Endothelial cell (in vitro differentiated cells): Measurements from ENCODE around the gene AGO3. TPM values are rescaled to one million over a fixed set of nuclear protein-coding genes. Genes with fewer than 3 reads are reported as not detected.

Source experiments
- DNase-seq: peaks from one replicate; pipeline ENCODE4 v3.0.0; 2021; ENCODE audit warnings: low spot score
- H3K27ac Mint-ChIP-seq: one replicate; pipeline ENCODE4 v1.8.0; 2021; ENCODE audit warnings: mixed read lengths, inconsistent platforms; ENCODE audit not compliant: unreplicated experiment
- H3K27me3 Mint-ChIP-seq: one replicate; pipeline ENCODE4 v1.8.0; 2021; ENCODE audit warnings: mild to moderate bottlenecking, moderate library complexity, mixed read lengths, inconsistent platforms; ENCODE audit not compliant: unreplicated experiment
- H3K36me3 Mint-ChIP-seq: one replicate; pipeline ENCODE4 v1.8.0; 2021; ENCODE audit warnings: mild to moderate bottlenecking, low read depth, mixed read lengths, inconsistent platforms; ENCODE audit not compliant: unreplicated experiment
- H3K4me1 Mint-ChIP-seq: one replicate; pipeline ENCODE4 v1.8.0; 2021; ENCODE audit warnings: mild to moderate bottlenecking, mixed read lengths, inconsistent platforms; ENCODE audit not compliant: unreplicated experiment
- H3K4me3 Mint-ChIP-seq: one replicate; pipeline ENCODE4 v1.8.0; 2021; ENCODE audit warnings: mild to moderate bottlenecking, mixed read lengths, inconsistent platforms; ENCODE audit not compliant: unreplicated experiment
- H3K9me3 Mint-ChIP-seq: one replicate; pipeline ENCODE4 v1.8.0; 2021; ENCODE audit warnings: mixed read lengths, inconsistent platforms; ENCODE audit not compliant: unreplicated experiment
- total RNA-seq: library from RNA; stranded (reverse); fragmentation: NEBNext Ultra II Directional; extraction: Animal tissue kit (Norgen Biotek cat#: 25700); gene quantifications from one replicate; pipeline ENCODE4 v1.2.1, GENCODE V29; 2021; ENCODE audit not compliant: unreplicated experiment
- TF ChIP-seq, protein P1 (sequence below): fragments of 200-600 bp; sonication (generic); IDR thresholded peaks from one replicate; pipeline ENCODE4 v1.5.0; 2021; ENCODE audit warnings: antibody characterized with exemption; ENCODE audit not compliant: unreplicated experiment

AGO3 gene
- total RNA-seq, 1 donor from 2014 or later = 25.9 TPM

DNA sequence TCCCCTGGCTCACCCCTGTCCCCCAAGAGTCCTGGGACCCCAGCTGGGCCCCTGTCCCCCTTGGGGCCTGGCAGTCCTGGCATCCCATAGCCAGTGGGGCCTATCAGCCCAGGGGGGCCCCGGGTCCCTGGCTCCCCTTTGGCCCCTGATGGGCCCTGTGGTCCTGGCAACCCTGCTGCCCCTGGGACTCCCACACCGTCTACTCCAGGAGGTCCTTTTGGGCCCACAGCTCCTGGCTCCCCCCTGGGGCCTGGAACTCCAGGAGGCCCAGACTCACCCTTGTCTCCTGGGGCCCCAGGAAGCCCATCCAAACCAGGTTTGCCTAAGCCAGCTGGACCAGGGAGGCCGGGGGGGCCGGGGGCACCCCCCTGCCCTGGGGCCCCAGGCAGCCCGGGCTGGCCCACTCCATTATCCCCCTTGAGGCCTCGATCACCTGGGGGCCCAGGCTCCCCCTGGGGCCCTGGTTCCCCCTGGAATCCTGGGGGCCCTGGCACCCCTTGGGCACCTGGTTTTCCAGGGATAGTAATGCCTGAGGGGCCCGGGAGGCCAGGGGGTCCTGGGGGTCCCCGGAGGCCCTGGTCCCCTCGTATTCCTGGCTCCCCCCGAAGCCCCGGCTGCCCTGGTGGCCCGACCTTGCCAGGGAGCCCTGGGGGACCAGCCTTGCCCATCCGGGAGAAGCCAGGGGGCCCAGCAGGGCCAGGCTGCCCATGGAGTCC lies 167.9 kb downstream of the AGO3 start:
- no peaks in the 10 kb centered on the region for H3K4me1 Mint-ChIP-seq
- no peak overlapping the region for H3K4me3 Mint-ChIP-seq
- H3K27me3 Mint-ChIP-seq = peaks cover 8% of the 10 kb centered on the region
- H3K27ac Mint-ChIP-seq = no peak overlapping the region
- no peak for DNase-seq
- no peaks in the 10 kb centered on the region for H3K36me3 Mint-ChIP-seq
- TF ChIP-seq, protein P1, sequence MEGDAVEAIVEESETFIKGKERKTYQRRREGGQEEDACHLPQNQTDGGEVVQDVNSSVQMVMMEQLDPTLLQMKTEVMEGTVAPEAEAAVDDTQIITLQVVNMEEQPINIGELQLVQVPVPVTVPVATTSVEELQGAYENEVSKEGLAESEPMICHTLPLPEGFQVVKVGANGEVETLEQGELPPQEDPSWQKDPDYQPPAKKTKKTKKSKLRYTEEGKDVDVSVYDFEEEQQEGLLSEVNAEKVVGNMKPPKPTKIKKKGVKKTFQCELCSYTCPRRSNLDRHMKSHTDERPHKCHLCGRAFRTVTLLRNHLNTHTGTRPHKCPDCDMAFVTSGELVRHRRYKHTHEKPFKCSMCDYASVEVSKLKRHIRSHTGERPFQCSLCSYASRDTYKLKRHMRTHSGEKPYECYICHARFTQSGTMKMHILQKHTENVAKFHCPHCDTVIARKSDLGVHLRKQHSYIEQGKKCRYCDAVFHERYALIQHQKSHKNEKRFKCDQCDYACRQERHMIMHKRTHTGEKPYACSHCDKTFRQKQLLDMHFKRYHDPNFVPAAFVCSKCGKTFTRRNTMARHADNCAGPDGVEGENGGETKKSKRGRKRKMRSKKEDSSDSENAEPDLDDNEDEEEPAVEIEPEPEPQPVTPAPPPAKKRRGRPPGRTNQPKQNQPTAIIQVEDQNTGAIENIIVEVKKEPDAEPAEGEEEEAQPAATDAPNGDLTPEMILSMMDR = no peak
- no peaks in the 10 kb centered on the region for H3K9me3 Mint-ChIP-seq

DNA sequence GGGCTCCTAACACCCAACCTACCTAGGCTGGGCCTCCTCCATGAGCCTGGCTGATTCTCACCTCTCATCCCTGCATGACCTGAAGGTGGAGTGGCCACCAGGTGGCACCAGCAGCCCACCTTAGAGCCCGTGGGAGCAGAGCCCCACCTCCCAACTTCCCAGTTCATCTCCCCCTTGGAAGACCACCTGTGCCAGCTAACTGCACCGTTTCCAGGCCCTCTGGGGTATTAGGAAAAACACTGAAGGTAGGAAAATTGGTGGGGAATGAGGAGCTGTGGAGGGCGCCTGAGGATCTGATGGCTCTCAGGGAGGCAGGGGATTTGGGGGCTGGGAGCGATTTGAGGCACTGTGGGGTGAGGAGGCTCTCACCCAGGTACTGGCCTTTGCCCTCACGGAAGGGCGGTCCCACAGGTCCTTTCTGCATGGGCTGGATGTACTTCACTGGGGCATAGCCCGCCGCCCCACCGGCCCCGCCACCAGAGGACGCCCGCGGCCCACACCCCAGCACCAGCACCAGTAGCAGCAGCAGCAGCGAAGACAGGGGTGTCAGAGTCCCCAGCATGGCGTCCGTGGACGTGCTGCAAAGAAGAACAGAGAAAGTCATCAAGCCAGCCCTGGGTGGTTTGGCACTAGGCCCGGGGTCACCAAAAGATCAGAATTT lies 168.9 kb downstream of the AGO3 start:
- peak; percentile 87 for DNase-seq
- Mint-ChIP-seq H3K27ac (no peak overlapping the region), H3K27me3 (peaks cover 8% of the 10 kb centered on the region), H3K4me1 (no peaks in the 10 kb centered on the region), H3K36me3 (no peaks in the 10 kb centered on the region), H3K9me3 (no peaks in the 10 kb centered on the region), H3K4me3 (no peak overlapping the region)
- TF ChIP-seq, protein P1 = peak; percentile 76

DNA sequence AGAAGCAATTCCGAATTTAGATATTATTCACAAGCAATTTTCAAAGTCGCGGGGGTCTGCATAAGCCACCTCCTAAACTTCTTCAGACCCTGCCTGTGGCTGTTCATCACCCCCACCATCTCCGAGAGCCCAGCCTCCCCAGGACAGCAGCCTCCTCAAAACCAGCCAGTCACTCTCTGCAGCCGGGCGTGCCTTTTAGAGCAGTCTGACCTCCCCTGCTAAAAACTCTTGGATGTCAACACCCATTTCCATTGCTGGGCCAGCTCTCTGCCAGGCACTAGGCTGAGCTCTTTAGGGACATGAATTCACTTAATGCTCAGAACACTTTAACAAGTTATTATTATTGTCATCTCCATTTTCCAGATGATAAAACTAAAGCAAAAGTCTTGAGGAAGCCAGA lies 169.5 kb downstream of the AGO3 start:
- H3K36me3 Mint-ChIP-seq = no peaks in the 10 kb centered on the region
- H3K4me3 Mint-ChIP-seq = no peak overlapping the region
- no peak overlapping the region for H3K27ac Mint-ChIP-seq
- H3K4me1 Mint-ChIP-seq = no peaks in the 10 kb centered on the region
- TF ChIP-seq, protein P1 = no peak
- H3K9me3 Mint-ChIP-seq = no peaks in the 10 kb centered on the region
- H3K27me3 Mint-ChIP-seq = peaks cover 8% of the 10 kb centered on the region
- no peak for DNase-seq

DNA sequence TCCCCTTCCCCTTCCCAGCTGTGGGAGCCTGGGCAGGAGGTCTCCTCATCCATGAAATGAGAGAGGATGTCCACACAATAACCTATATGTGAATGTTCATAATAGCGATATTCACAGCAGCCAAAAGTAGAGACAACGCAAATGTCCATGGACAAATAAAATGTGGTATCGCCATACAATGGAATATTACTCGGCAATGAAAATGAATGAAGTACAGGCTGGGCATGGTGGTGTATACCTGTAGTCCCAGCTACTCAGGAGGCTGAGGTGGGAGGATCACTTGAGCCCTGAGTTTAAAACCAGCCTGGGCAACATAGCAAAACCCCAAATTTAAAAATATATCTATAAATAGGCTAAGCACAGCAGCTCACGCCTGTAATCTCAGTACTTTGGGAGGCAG lies 170.6 kb downstream of the AGO3 start:
- TF ChIP-seq, protein P1 = no peak
- Mint-ChIP-seq H3K9me3 (no peaks in the 10 kb centered on the region), H3K36me3 (no peaks in the 10 kb centered on the region), H3K27me3 (peaks cover 4% of the 10 kb centered on the region), H3K27ac (no peak overlapping the region), H3K4me3 (no peak overlapping the region), H3K4me1 (no peaks in the 10 kb centered on the region)
- no peak for DNase-seq

DNA sequence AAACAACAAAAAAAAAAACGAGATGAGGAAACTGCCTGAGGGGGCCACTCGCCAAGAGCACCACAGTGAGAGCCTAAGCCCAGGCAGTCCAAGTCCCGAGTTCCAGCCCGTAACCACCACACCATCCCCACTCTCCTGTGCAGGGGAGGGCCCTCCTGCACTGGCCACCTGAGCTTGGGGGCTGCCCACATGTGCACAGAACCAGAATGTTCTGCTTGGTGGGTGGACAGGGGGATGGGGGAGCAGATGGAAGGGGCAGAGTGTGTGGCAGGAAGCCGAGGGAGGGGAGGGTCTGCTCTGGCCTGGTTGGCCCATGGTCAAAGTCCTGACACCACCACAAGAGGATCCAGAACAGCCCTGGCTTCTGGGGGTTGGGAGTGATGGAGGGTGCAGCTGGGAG lies 175.4 kb downstream of the AGO3 start:
- DNase-seq = no peak
- H3K9me3 Mint-ChIP-seq = no peaks in the 10 kb centered on the region
- peaks cover 2% of the 10 kb centered on the region for H3K27me3 Mint-ChIP-seq
- TF ChIP-seq, protein P1 = no peak
- H3K27ac Mint-ChIP-seq = no peak overlapping the region
- H3K4me1 Mint-ChIP-seq = no peaks in the 10 kb centered on the region
- no peak overlapping the region for H3K4me3 Mint-ChIP-seq
- H3K36me3 Mint-ChIP-seq = no peaks in the 10 kb centered on the region
